ENCODE measurements around the gene TRPC4AP.

- no peak for TF ChIP-seq POLR2AphosphoS5 (IDR thresholded peaks at IDR 0.05)
- no peak for TF ChIP-seq CTCF (IDR thresholded peaks at IDR 0.05)
Observed at GRCh38 chr20:34954904-34955230, 137.7 kb downstream of the TRPC4AP start.

All from suprapubic skin (tissue), 3 donors.